Activated T-cell treated with anti-CD3 and anti-CD28 coated beads for 1 hour (primary cell): Measurements from ENCODE around the gene ITPKB.
"Not testable (repeated sequence)": the region's sequence is repeated elsewhere in the genome, so short reads cannot be mapped to it uniquely, and the experiment has no call there.

ENCODE experiments used
- DNase-seq: peaks from one replicate; pipeline ENCODE4 v3.0.0-alpha.2; 2020; ENCODE audit warnings: low read depth

Gene ITPKB

GRCh38 chr1:226738995-226739695 is at the start of gene ITPKB:
Gene ITPKB, minus strand, starts transcription at chr1:226739282. Its CDS starts 1,824 bp downstream, at chr1:226737458.
- DNase-seq = peak; percentile 50

GRCh38 chr1:226787638-226788037 is 48.6 kb upstream of the ITPKB start:
- no peak for DNase-seq

- no peak for DNase-seq
Observed at GRCh38 chr1:226787071-226787470, 48.0 kb upstream of the ITPKB start.

DNA sequence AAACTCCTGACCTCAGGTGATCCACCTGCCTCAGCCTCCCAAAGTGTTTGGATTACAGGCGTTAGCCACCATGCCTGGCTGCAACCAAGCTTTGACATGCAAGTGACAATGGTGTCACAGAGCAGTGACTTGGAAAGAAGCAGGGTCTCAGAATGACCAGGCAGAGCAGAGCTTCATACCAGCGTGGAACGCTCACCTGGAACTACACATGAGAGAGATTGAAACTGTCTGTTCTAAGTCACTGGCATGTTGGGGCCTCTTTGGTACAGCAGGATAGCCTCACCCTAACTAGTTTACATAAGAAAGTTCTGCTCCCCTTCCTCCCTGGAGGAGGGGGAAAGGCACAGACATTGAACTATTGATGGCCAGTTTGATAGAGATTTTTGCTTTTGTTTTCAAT is 47.5 kb upstream of the ITPKB start:
- no peak for DNase-seq

DNA sequence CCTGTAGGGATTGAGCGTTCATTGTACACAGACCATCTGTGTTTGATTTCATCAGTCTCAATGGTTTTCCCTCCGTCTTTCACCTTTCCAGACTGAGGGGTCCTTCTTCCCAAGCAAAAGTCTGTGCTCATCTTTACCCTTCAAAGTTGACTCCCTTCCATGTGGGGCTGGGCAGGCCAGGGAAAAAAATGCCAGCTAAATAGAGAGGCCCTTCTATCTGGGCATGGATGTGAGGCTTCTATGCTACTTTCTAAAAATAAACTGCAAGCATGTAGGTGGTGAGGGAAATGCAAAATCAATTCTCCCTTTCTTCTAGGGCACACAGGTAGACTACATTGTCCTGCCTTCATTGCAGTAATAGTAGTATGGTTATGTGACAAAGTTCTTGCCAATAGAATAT is 46.7 kb upstream of the ITPKB start:
- no peak for DNase-seq

- no peak for DNase-seq
Observed at GRCh38 chr1:226784081-226785049, 45.3 kb upstream of the ITPKB start.

GRCh38 chr1:226782845-226783601 is 43.9 kb upstream of the ITPKB start:
- no peak for DNase-seq

DNA sequence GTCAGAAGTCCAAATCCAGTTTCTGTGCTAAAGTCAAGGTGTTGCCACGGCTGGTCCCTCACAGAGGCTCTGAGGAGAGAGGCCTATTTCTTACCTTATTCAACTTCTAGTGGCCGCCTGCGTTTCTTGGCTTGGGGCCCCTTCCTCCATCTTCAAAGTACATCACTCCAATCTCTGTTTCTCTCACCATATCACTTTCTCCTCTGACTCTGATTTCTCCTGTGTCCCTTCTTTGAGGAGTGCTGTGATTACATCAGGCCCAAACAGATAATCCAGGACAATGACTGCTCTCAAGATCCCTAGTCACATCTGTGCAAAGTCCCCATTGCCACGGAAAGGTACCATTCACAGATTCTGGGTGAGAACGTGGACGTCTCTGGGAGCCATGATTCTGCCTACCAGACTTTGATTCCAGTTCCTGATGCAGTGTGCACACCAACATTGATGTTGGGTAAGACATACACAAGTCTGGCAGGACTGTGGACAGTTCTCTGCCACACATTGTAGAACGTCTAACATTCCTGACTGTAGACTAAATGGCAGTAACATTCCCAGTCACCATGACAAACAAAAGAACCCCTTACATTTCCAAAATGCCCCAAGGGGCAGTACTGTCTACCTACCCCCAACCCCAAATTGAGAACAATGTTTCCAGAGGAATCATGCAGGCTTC is 43.0 kb upstream of the ITPKB start:
- DNase-seq = no peak

GRCh38 chr1:226779561-226779960 is 40.5 kb upstream of the ITPKB start:
- DNase-seq = no peak

- no peak for DNase-seq
Observed at GRCh38 chr1:226778657-226779058, 39.6 kb upstream of the ITPKB start.

GRCh38 chr1:226776975-226777374 is 37.9 kb upstream of the ITPKB start:
- DNase-seq = no peak

GRCh38 chr1:226776066-226776465 is 37.0 kb upstream of the ITPKB start:
- DNase-seq = no peak

DNA sequence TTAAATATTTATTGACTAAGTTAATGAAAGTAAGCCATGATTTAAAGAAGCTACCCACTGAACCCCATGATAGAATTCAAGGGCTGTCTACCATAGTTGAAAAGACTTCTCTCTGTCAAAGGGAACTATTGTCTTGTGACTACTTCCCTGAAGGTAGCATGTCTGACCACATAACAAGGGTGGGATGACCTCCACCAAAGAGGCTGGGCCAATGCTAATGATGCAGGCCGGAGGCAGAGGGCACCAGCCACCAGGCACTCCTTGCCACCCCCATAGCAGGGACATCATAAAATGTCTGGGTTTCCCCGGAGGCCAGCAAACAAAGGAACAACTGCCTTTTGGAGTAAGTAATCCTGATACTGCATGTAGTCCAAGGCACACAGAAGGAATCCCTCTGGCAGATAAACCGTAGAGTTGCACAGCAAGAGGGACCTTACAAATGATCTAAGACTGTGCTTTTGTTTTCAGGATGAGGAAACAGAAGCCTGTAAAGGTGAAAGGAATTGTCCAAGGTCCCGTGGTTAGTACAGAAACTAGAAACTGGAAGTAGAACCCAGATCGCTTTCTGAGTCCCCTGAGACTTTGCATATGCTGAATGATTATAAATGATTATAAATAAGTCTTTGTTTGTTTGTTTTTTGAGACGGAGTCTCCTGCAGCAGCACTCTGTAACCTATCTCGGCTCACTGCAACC is 33.5 kb upstream of the ITPKB start:
- no peak for DNase-seq

- DNase-seq = not testable (repeated sequence)
Observed at GRCh38 chr1:226767170-226767569, 28.1 kb upstream of the ITPKB start.

DNA sequence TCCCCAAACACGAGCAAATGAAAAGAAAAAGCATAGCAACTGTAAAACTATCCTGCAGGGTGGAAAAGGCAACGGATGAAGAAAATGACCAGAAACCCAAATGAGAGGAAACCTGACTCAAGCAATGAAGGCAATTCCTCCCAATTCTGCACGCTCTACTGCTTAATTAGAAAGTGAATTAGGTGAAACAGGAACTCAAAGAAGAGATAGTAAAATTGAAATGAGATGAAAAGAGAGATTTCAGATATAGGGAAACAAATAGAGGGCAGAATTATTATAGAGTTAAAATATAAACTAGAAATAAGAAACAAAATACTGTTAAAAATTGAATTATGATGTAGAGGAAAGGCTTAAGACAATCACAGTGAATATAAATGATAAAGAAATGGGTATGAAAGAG is 27.5 kb upstream of the ITPKB start:
- DNase-seq = no peak

GRCh38 chr1:226764533-226764932 is 25.5 kb upstream of the ITPKB start:
- DNase-seq = no peak

- DNase-seq = no peak
Observed at GRCh38 chr1:226763905-226764264, 24.8 kb upstream of the ITPKB start.

DNA sequence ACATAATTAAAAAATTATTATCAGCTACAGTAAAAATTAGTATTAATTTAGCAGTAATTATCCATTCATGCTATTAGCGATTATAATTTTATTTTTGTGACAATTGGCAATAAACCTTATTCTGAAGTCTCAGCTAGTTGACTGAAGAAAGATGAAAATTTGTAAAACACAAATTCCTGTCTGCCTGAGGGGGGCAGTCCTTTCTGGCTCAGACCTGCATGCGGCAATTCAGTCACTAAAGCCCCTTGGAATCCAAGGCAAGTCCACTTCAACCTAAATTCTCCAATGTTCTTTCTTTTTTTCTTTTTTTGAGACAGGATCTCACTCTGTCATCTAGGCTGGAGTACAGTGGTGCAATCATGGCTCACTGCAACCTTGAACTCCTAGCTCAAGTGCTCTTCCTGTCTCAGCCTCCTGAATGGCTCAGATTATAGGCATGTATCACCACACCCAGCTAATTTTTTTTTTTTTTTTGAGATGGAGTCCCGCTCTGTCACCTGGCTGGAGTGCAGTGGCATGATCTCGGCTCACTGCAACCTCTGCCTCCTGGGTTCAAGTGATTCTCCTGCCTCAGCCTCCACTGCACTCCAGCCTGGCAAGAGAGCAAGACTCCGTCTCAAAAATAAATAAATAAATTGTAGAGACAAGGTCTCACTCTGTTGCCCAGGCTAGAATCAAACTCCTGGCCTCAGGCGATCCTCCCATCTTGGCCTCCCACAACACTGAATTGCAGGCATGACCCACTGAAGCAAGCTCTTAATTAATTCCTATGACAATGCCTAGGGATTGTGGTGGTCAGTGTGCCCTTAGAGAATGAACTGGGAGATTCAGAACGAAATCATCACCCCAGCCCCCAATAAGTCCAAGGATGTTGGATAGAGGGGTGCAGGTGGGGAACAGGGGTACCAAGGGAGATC is 24.2 kb upstream of the ITPKB start:
- no peak for DNase-seq

GRCh38 chr1:226762055-226762454 is 23.0 kb upstream of the ITPKB start:
- DNase-seq = no peak

DNA sequence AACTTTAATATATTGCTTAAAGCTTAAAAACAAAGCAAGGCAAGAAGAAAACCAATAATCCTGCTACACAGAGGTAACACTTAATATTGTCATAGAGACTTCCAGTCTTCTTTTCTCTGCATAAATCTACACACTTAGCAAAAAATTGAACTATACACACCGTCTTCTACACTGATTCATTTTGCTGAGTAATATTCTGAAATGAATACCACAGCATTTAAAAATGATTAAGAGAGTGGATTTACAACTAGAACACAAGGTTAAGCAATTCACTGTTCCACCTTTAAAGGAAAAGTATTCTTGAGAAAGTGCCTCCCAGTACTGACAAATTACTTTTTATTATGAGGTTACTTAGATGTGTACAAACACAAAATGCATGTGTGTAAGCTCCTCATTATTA is 22.2 kb upstream of the ITPKB start:
- DNase-seq = no peak
